Muscle of arm (tissue), 12 donors: ENCODE results near the gene ERC2. TPM values are rescaled to one million over a fixed set of nuclear protein-coding genes. Genes with fewer than 3 reads are reported as not detected.

Experiments used
- DNase-seq: peaks from one replicate; pipeline ENCODE4 v3.0.0-alpha.2; 2013
- polyA plus RNA-seq, 12 donors: library from polyadenylated mRNA; unstranded; fragments of 120-200 nt; gene quantifications; one replicate each; pipeline ENCODE4 v1.2.1, GENCODE V29; 2013; ENCODE audit not compliant: insufficient read length in 12 of 12

Gene ERC2
- polyA plus RNA-seq, 12 donors: 0.87 to 3.0 (median 1.8) TPM; not detected in 2

- no peak for DNase-seq
Observed at GRCh38 chr3:55591888-55592287, 876.4 kb downstream of the ERC2 start.

- DNase-seq: no peak
Observed at GRCh38 chr3:55588146-55588765, 880.0 kb downstream of the ERC2 start.

DNA sequence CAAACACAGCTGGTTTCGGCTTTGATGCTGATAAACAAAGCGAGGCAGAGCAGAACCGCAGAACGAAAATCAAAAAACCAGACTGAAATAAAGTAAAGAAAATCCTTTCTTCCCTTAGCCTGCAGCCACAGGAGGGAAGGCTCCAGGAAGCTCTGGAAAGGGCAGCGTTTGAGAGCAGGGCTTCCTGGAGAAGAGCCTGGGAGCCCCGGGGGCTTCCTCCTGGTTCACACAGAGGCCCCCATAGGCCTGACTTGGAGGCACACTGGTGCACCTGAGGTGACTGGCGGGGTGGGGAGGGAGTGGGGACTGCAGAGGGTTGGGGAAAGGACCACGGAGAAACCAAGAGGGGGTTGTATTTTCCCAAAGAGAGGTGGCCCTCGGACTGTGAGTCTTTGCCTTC is 882.4 kb downstream of the ERC2 start:
- no peak for DNase-seq

- DNase-seq: no peak
Observed at GRCh38 chr3:55584716-55585368, 883.4 kb downstream of the ERC2 start.

DNA sequence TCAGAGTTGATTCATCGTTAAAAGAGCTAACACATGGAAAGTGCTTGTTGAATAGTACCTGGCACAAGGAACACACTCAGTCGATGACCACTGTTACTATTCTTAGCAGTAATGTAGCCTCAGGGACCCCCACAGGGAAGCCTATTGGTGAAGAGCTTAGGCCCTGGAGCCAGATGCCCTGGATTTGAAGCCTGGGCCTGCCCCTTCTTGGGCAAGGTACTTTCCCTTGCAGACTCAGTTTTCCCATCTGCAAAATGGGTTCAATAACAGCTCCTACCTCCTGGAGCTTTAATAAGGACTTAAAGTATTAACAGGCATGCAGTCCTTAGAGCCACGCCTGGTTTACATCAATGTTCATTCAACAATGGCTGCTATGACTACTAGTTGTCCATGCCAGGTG is 884.2 kb downstream of the ERC2 start:
- no peak for DNase-seq

DNA sequence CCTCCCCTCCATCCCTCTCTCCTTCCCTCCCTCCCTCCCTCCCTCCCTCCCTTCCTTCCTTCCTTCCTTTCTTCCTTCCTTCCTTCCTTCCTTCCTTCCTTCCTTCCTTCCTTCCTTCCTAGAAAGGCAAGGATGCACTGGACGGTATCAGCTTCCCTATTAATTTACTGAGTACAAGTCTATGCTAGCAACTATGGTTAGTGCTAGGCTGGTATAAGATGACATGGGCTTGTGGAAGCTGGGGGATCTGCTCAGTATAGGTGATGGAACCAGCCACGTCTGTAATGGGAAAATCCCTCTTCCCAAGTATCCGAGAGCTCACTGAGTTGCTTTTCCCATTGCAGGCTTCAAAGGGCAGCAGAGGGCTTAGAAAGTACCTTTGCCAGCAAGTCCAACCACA is 884.8 kb downstream of the ERC2 start:
- DNase-seq: no peak

DNA sequence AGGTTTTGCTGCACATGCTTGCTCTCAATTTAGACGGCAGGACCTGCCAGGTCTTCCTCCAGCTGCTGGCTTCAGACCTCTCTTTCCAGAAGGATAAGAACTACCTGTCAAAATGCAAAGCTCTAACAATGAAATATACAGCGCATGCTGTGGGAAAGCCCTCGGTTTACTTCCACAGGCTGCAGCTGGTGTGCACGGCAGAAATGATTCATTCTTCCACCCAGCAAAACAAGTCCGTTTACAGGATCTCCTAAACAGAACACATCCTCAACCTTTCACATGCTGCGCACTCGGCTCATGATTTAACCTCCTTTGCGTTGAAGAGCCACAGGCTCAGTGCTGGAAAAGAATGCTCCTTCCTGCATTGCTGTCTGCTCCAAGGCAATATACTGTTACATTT is 888.8 kb downstream of the ERC2 start:
- no peak for DNase-seq

DNA sequence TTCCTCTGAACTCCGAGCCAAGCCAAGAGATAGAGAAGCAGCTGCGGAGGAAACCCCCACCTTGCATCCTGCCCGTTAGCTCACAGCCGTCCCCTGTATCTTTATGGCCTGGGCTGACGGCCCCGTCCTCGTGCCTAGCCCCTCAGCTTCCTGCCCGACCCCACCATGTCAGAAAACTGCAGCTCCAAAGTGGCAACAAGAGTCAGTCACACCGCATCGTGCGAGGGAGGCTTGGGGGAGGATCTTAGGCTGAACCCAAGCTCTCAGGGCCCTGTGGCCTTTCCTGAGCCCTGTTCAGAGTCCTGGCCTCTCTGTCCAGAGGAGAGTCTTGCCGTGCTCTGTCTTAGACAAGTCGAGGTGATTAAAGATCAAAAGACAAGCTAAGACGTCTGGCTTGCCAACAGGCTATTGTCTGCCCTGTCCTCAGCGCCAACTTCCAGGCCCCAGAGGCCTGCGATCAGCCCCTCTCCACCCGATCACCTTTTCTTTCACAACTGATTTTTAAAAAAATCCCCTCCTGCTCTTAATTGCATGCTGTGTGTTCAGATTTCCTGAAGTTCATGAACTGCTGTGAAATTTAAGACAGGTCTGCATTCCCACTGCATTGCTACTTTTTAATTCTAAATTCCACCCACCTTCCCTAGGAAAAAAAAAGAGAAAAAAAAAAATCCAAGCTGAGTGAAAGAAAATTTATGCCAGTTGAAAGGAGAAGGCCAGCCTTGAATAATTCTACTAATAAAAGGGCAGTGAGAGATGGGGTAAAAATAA is 891.5 kb downstream of the ERC2 start:
- DNase-seq: no peak

GRCh38 chr3:55574671-55575070 is 893.6 kb downstream of the ERC2 start:
- no peak for DNase-seq

- no peak for DNase-seq
Observed at GRCh38 chr3:55572816-55573215, 895.5 kb downstream of the ERC2 start.

- DNase-seq: no peak
Observed at GRCh38 chr3:55571913-55572312, 896.4 kb downstream of the ERC2 start.

DNA sequence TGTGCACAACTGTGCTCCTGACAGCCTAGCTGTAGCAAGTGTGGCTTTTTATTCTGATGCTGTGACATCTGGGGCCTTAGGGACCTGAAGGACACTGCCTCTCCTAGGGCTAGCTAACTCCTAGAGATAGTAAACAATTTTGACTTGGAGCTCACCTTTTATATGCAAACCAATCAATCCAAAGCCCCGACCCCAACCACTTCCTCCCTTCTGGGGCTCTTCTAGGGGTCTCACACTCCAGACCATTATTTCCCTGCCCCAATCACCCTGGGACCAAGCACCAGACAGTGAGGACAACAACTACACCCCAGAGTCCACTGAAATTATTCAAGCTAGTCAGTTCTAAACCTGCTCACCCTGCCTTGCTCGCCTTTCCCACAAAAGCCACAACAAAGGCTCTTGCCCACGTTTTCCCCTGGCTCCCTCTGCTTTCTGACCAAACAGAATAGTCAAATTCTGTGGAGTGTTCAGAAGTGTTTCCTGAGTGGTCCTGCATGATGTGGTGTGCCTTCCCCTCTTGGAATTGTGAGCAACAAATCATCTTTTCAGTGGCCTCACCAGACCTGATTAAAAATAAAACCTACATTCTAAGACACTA is 897.0 kb downstream of the ERC2 start:
- DNase-seq: no peak

- no peak for DNase-seq
Observed at GRCh38 chr3:55570271-55570711, 898.0 kb downstream of the ERC2 start.

- DNase-seq: no peak
Observed at GRCh38 chr3:55569033-55569599, 899.2 kb downstream of the ERC2 start.

GRCh38 chr3:55567615-55568014 is 900.7 kb downstream of the ERC2 start:
- DNase-seq: no peak

DNA sequence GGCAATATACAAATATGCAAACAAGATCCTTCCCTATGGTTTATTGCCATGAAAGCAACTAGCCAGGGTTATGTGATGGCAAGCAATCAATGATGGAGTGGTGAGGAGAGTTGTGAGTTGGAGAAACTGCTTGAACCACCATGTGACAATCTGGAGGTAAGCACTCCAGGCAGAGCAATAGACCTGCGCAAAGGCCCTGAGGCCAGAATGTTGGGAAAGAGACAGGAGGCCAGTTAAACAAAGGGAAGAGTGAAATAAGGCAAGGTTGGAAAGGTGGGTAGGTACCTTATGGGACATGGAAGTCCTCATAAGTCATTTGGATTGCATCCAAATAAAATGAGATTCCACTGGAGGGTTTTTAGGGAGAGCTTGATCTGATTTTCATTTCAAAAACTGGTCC is 901.1 kb downstream of the ERC2 start:
- DNase-seq: no peak

GRCh38 chr3:55565521-55565920 is 902.7 kb downstream of the ERC2 start:
- DNase-seq: no peak

- no peak for DNase-seq
Observed at GRCh38 chr3:55564726-55565125, 903.5 kb downstream of the ERC2 start.

- no peak for DNase-seq
Observed at GRCh38 chr3:55562700-55563099, 905.6 kb downstream of the ERC2 start.

- no peak for DNase-seq
Observed at GRCh38 chr3:55559500-55560423, 908.5 kb downstream of the ERC2 start.

DNA sequence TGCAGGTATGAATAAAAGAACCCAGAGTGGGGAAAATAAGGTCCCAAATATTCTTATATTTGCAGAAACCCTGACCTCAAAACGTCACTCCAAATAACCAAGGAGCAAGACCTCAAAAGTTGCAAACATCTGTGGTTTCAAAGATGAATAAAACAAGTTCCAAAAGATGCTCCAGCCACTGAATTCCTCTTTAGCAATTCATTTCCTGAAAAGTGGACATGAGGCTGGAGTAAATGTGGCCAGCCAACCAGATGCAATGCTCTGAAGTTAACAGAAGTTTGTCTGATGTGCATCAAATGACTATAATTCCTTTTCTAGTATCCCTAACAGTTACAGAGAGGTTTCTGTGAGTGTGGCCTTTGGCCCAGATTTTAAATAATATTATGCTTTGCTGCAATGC is 910.0 kb downstream of the ERC2 start:
- no peak for DNase-seq
